Endothelial cell of umbilical vein (primary cell): ENCODE measurements around the gene LRRC39. TPM values are rescaled to one million over a fixed set of nuclear protein-coding genes. Genes with fewer than 3 reads are reported as not detected.

Experiments used
- Bru-seq: library from RNA; stranded (reverse); fragments of 400-500 nt; gene quantifications from one replicate; lab custom pipeline; 2021; lab: Mats Ljungman, UMichigan
- BruChase-seq, 2 experiments: library from RNA; stranded (reverse); fragments of 400-500 nt; gene quantifications; one replicate each; lab custom pipeline; 2021; lab: Mats Ljungman, UMichigan
- BruUV-seq: library from RNA; stranded (reverse); fragments of 400-500 nt; replicated peaks from 2 replicates; lab custom pipeline; 2021; lab: Mats Ljungman, UMichigan
- CTCF ChIA-PET: fragments of 300-600, 350-600 bp; sonication (Branson Sonifier 250); formaldehyde crosslinking; loops from one replicate; lab custom pipeline; 2021; ENCODE audit warnings: antibody characterized with exemption, inconsistent platforms; lab: Charles Lee
- POLR2A ChIA-PET: fragments of 300-600, 350-600 bp; sonication (Branson Sonifier 250); formaldehyde crosslinking; loops from one replicate; lab custom pipeline; 2021; ENCODE audit warnings: antibody characterized with exemption, inconsistent platforms; lab: Charles Lee
- DNase-seq: peaks from one replicate; pipeline ENCODE4 v3.0.0-alpha.2; 2011; ENCODE audit warnings: low read depth, low spot score
- FAIRE-seq: peaks from 2 replicates; lab custom pipeline; 2011; peaks lifted over from hg19 to GRCh38; lab: Jason Lieb, UNC
- H2AFZ ChIP-seq: 2 replicates; pipeline ENCODE4 v1.6.0; 2012; ENCODE audit warnings: low read depth, low read length, control low read depth, inconsistent platforms
- H3K27ac ChIP-seq: 2 replicates; pipeline ENCODE4 v1.5.1; 2011; ENCODE audit warnings: low read depth, mild to moderate bottlenecking, control low read depth, low read length, moderate library complexity; ENCODE audit not compliant: insufficient read depth
- H3K27me3 ChIP-seq, 2 experiments: 2 replicates each; pipeline versions ENCODE4 v1.6.0 to v1.6.1; 2011; ENCODE audit warnings: low read length in 2 of 2, mixed read lengths in 1 of 2; ENCODE audit not compliant: control insufficient read depth in 2 of 2, insufficient read depth in 2 of 2
- H3K36me3 ChIP-seq, 2 experiments: 2 replicates in 1 of 2; 3 replicates in 1 of 2; pipeline ENCODE4 v1.5.1; 2011; ENCODE audit warnings: low read length in 2 of 2, mild to moderate bottlenecking in 1 of 2, moderate library complexity in 1 of 2; ENCODE audit not compliant: control insufficient read depth in 2 of 2, insufficient read depth in 2 of 2; ENCODE audit errors: extremely low read depth in 1 of 2
- H3K4me1 ChIP-seq: 3 replicates; pipeline ENCODE4 v1.5.1; 2011; ENCODE audit warnings: mild to moderate bottlenecking, low read length; ENCODE audit not compliant: control insufficient read depth, insufficient read depth; ENCODE audit errors: extremely low read depth
- H3K4me2 ChIP-seq: 2 replicates; pipeline ENCODE4 v1.6.1; 2011; ENCODE audit warnings: low read length, control low read depth, mixed read lengths; ENCODE audit not compliant: insufficient read depth
- H3K4me3 ChIP-seq, 3 experiments: fragments of 200-600 bp in 1 of 3; sonication (generic), shearing (Covaris generic) in 1 of 3; replicated peaks in 1 of 3; 2 replicates each; pipeline ENCODE4 v1.5.1; 2011 to 2016; ENCODE audit warnings: control low read depth in 3 of 3, low read length in 3 of 3, mild to moderate bottlenecking in 2 of 3, inconsistent platforms in 1 of 3, low read depth in 1 of 3, moderate library complexity in 1 of 3; ENCODE audit not compliant: insufficient read depth in 1 of 3
- H3K79me2 ChIP-seq: 2 replicates; pipeline ENCODE4 v1.6.0; 2012; ENCODE audit warnings: low read length, inconsistent platforms; ENCODE audit not compliant: control insufficient read depth, insufficient read depth
- H3K9ac ChIP-seq: replicated peaks from 2 replicates; pipeline ENCODE3; 2011; ENCODE audit warnings: low read length, control low read depth; ENCODE audit not compliant: insufficient read depth; ENCODE audit errors: extremely low read depth
- H3K9me1 ChIP-seq: replicated peaks from 3 replicates; pipeline ENCODE4 v1.6.0; 2011; ENCODE audit warnings: mild to moderate bottlenecking, low read length; ENCODE audit not compliant: control insufficient read depth, insufficient read depth; ENCODE audit errors: extremely low read depth
- H3K9me3 ChIP-seq: replicated peaks from 2 replicates; pipeline ENCODE4 v1.5.1; 2012; ENCODE audit warnings: low read length, inconsistent platforms; ENCODE audit not compliant: control insufficient read depth, insufficient read depth
- H4K20me1 ChIP-seq: replicated peaks from 2 replicates; pipeline ENCODE3; 2011; ENCODE audit warnings: mild to moderate bottlenecking, low read length; ENCODE audit not compliant: control insufficient read depth, insufficient read depth; ENCODE audit errors: extremely low read depth
- CTCF ChIP-seq, 2 donors: IDR thresholded peaks; 1 replicate in 1 of 2; 2 replicates in 1 of 2; pipeline ENCODE4 v1.5.1; 2011; ENCODE audit warnings: low read length in 2 of 2, mild to moderate bottlenecking in 2 of 2, moderate library complexity in 2 of 2, control low read depth in 1 of 2, inconsistent platforms in 1 of 2, low read depth in 1 of 2; ENCODE audit not compliant: insufficient read depth in 1 of 2; ENCODE audit errors: extremely low read depth in 1 of 2
- EZH2 ChIP-seq: IDR thresholded peaks from 2 replicates; pipeline ENCODE4 v1.6.1; 2012; ENCODE audit warnings: borderline replicate concordance, low read depth, mild to moderate bottlenecking, moderate library complexity, low read length, inconsistent platforms; ENCODE audit not compliant: severe bottlenecking
- JUN ChIP-seq: IDR thresholded peaks from 2 replicates; pipeline ENCODE4 v1.6.1; 2011; ENCODE audit warnings: borderline replicate concordance, low read depth; ENCODE audit not compliant: insufficient read length, insufficient read depth
- MYC ChIP-seq: IDR thresholded peaks from one replicate; pipeline ENCODE4 v1.6.1; 2011; ENCODE audit warnings: mild to moderate bottlenecking, low read depth, low read length
- POLR2A ChIP-seq: IDR thresholded peaks from 2 replicates; pipeline ENCODE4 v1.6.1; 2012; ENCODE audit warnings: low read depth, mild to moderate bottlenecking, control low read depth, low read length
- POLR2AphosphoS5 ChIP-seq: IDR thresholded peaks from 2 replicates; pipeline ENCODE4 v1.6.1; 2012; ENCODE audit warnings: low read depth, mild to moderate bottlenecking, control low read depth, low read length, moderate library complexity; ENCODE audit not compliant: insufficient read depth
- dilution Hi-C: fragments of 300-500 bp; cut with MboI; formaldehyde crosslinking; loops from one replicate; pipeline ENCODE4 v1.15.0; 2019; ENCODE audit warnings: low sequenced_read_pairs; ENCODE audit not compliant: extremely low pct_ligation_motif_present
- intact Hi-C: fragments of 100-400 bp; cut with micrococcal nuclease; formaldehyde crosslinking; loops from one replicate; pipeline ENCODE4 v1.10.0; 2022
- long read RNA-seq: library from polyadenylated mRNA; stranded (forward); transcript quantifications from one replicate; pipeline ENCODE4 v2.0.0, GENCODE V29; 2021
- polyA minus RNA-seq, 3 experiments: library from RNA; depleted of rRNA, polyadenylated mRNA; stranded (reverse); fragments of >200 nt; gene quantifications; 1 replicate in 1 of 3; 2 replicates in 2 of 3; pipeline ENCODE4 v1.2.3, GENCODE V29; 2011
- polyA plus RNA-seq, 4 experiments: library from polyadenylated mRNA; depleted of rRNA in 3 of 4; stranded (reverse) in 3 of 4; unstranded in 1 of 4; fragments of >200 nt; gene quantifications; 2 replicates each; pipeline versions ENCODE4 v1.2.1 to v1.2.3, GENCODE V29; 2011 to 2012; ENCODE audit warnings: missing spikeins in 1 of 4
- total RNA-seq: library from RNA; stranded (reverse); gene quantifications from 2 replicates; pipeline ENCODE4 v1.2.3, GENCODE V29; 2021
- TF ChIP-seq, protein P1 (sequence below): IDR thresholded peaks from 2 replicates; pipeline ENCODE4 v1.6.1; 2011; ENCODE audit not compliant: insufficient read depth, insufficient read length

Gene LRRC39
- 0.40 and 0.67 TPM in 2 replicates for total RNA-seq
- 0.46 and 0.65 TPM in 2 replicates for polyA plus RNA-seq
- 0.06 and 0.25 TPM in 2 replicates for polyA plus RNA-seq (2011; cell fraction: cytosol; rRNA removed)
- 6.6 and 8.0 TPM in 2 replicates for polyA plus RNA-seq (2011; cell fraction: nucleus; rRNA removed)
- 0.15 and 0.55 TPM in 2 replicates for polyA plus RNA-seq (2012)
- polyA minus RNA-seq: 0.36 and 0.46 TPM in 2 replicates
- not detected for polyA minus RNA-seq (2011; cell fraction: cytosol; rRNA and poly(A)+ RNA removed)
- polyA minus RNA-seq (2011; cell fraction: nucleus; rRNA and poly(A)+ RNA removed): 1.1 and 1.3 TPM in 2 replicates
- Bru-seq, nascent RNA: percentile 37 among the genes with signal in this experiment
- BruChase-seq, experiment 1, labeled RNA remaining after a 6-hour chase: percentile 36 among the genes with signal in this experiment
- percentile 42 among the genes with signal in this experiment for BruChase-seq, experiment 2, labeled RNA remaining after a 2-hour chase
- long read RNA-seq: 0 reads

DNA sequence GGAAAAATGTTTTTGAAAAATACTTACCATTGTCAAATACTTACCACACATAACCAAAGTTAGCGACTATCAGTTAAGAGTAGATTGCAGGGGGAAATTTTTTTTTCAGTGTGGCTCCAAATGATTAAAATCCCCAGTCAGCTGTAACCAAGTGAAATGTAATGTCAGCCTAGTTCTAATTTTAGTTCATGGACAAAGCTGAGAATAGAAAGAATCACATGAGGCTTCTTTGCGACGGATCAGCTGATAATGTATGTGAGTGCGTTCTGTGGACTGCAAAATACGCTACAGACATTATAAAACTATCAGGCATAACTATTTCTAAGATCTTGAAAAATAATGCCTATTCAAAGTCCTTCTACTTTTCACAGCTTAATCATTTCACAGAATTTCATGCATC lies at the start of gene LRRC39:
Gene LRRC39, minus strand, starts transcription at position 166 of the 400 bp plus-strand sequence. CDS start 9,740 bp downstream, outside the sequence.
- intact Hi-C loops: no loop called here
- FAIRE-seq (no peak), DNase-seq (no peak)
- H3K27ac ChIP-seq: no peak within 1 kb of the TSS
- H3K4me3 ChIP-seq: no peak within 1 kb of the TSS
- H4K20me1 ChIP-seq: no peaks in the 10 kb centered on the region
- H3K9me1 ChIP-seq: no peaks in the 10 kb centered on the region
- no peaks in the 10 kb centered on the region for H3K4me1 ChIP-seq
- BruUV-seq: no TSS peak
- no peaks in the 10 kb centered on the region for H3K79me2 ChIP-seq
- TF ChIP-seq, protein P1, sequence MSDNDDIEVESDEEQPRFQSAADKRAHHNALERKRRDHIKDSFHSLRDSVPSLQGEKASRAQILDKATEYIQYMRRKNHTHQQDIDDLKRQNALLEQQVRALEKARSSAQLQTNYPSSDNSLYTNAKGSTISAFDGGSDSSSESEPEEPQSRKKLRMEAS: no peak
- TF ChIP-seq POLR2AphosphoS5: no peak
- TF ChIP-seq POLR2A: no peak
- TF ChIP-seq CTCF (IDR thresholded peaks at IDR 0.05; ENCODE audit: extremely low read depth in 1 of 2, insufficient read depth in 1 of 2, low read depth in 1 of 2, low read length in 2 of 2): no peak
- TF ChIP-seq MYC: no peak
- no peak for TF ChIP-seq EZH2
- no peak for TF ChIP-seq JUN
- H3K27me3 ChIP-seq: no peaks in the 10 kb centered on the region
- ChIA-PET CTCF (interaction anchor here (1.3 kb wide), 1 partner anchor 18 kb away, joined by 4 read pairs; no protein-coding TSS in a partner anchor), POLR2A (no interaction called here)
- dilution Hi-C loops: no loop called here
- H2AFZ ChIP-seq: no peak within 1 kb of the TSS
- no peaks in the 10 kb centered on the region for H3K9me3 ChIP-seq
- no peak within 1 kb of the TSS for H3K9ac ChIP-seq
- no peaks in the 10 kb centered on the region for H3K36me3 ChIP-seq
- H3K4me2 ChIP-seq: no peak within 1 kb of the TSS
